Mammary epithelial cell (primary cell): ENCODE measurements around the gene CERS4.

Source experiments
- EZH2 ChIP-seq: IDR thresholded peaks from 2 replicates; pipeline ENCODE4 v1.6.1; 2012; ENCODE audit warnings: low read length, inconsistent platforms, borderline replicate concordance
- TF ChIP-seq, protein P1 (sequence below), 2 donors: IDR thresholded peaks in 1 of 2; conservative IDR thresholded peaks in 1 of 2; 2 replicates each; pipeline ENCODE4 v1.5.1; 2011 to 2012; ENCODE audit warnings: inconsistent platforms in 2 of 2, low read length in 2 of 2, mild to moderate bottlenecking in 2 of 2, control low read depth in 1 of 2, low read depth in 1 of 2; ENCODE audit not compliant: insufficient read depth in 1 of 2; ENCODE audit errors: extremely low read depth in 1 of 2

DNA sequence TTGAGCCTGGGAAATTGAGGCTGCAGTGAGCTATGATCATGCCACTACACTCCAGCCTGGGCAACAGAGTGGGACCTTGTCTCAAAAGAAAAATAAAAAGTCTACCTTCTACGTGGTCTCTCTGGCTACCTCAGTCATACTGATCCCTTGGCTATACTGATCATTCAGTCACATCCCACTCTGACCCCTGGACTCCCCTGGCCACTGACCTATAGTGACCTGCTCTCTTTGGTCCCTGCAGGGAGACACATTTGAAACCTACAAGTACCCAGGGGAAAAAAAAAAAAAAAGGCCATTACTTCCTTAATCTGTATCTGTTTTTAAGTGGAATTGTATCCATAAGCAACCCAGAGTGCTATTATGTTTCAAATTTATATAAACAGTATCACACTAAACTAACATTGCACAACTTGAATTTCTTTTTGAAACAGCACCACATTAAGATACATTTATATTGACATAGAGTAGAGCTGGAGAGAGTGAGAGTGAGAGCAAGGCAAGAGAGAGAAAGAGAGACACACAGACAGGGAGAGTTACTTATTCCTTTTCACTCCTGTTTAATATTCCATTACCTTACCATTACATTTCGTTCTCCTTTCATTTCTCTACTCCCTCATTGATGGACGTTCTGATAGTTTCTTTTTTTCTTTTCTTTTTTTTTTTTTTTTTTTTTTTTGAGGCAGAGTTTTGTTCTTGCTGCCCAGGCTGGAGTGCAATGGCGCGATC lies 23.7 kb upstream of the CERS4 start:
- TF ChIP-seq, protein P1, sequence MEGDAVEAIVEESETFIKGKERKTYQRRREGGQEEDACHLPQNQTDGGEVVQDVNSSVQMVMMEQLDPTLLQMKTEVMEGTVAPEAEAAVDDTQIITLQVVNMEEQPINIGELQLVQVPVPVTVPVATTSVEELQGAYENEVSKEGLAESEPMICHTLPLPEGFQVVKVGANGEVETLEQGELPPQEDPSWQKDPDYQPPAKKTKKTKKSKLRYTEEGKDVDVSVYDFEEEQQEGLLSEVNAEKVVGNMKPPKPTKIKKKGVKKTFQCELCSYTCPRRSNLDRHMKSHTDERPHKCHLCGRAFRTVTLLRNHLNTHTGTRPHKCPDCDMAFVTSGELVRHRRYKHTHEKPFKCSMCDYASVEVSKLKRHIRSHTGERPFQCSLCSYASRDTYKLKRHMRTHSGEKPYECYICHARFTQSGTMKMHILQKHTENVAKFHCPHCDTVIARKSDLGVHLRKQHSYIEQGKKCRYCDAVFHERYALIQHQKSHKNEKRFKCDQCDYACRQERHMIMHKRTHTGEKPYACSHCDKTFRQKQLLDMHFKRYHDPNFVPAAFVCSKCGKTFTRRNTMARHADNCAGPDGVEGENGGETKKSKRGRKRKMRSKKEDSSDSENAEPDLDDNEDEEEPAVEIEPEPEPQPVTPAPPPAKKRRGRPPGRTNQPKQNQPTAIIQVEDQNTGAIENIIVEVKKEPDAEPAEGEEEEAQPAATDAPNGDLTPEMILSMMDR (conservative IDR thresholded peaks at IDR 0.05 in 1 of 2, IDR thresholded peaks at IDR 0.05 in 1 of 2; ENCODE audit: extremely low read depth in 1 of 2, insufficient read depth in 1 of 2, low read depth in 1 of 2, low read length in 2 of 2), result no peak
- no peak for TF ChIP-seq EZH2
